Measurements from ENCODE around the gene SNAP47. TPM values are rescaled to one million over a fixed set of nuclear protein-coding genes. Genes with fewer than 3 reads are reported as not detected.

The SNAP47 gene
- polyA plus RNA-seq, 1 donor from 2014 or later, result 56.0 TPM

GRCh38 chr1:227725046-227725445 is 10.2 kb upstream of the SNAP47 start:
- H3K9me3 ChIP-seq (ENCODE audit: low read length), result no peaks in the 10 kb centered on the region
- no peak overlapping the region for H3K9ac ChIP-seq (ENCODE audit: low read length)
- H3K27ac ChIP-seq (ENCODE audit: low read length), result no peak overlapping the region
- H3K79me2 ChIP-seq (replicated peaks; ENCODE audit: insufficient read depth, low read length), result no peaks in the 10 kb centered on the region
- H3K27me3 ChIP-seq (ENCODE audit: insufficient read depth, low read depth, low read length), result no peaks in the 10 kb centered on the region
- no peaks in the 10 kb centered on the region for H3K36me3 ChIP-seq (ENCODE audit: insufficient read depth, low read length)
- no peak for TF ChIP-seq TAF1 (IDR thresholded peaks at IDR 0.05; ENCODE audit: low read depth)
- no peak for TF ChIP-seq EP300 (conservative IDR thresholded peaks at IDR 0.05; ENCODE audit: poor library complexity, severe bottlenecking)
- no peak for TF ChIP-seq MXI1 (conservative IDR thresholded peaks at IDR 0.05; ENCODE audit: poor library complexity, severe bottlenecking)
- no peak for TF ChIP-seq RAD21 (conservative IDR thresholded peaks at IDR 0.05)
- H3K4me2 ChIP-seq (ENCODE audit: low read length), result no peak overlapping the region
- no peaks in the 10 kb centered on the region for H3K9me2 ChIP-seq (ENCODE audit: insufficient read depth, low read length)
- no peak overlapping the region for H3K4me3 ChIP-seq (ENCODE audit: low read length)
- no peaks in the 10 kb centered on the region for H3F3A ChIP-seq (ENCODE audit: insufficient read depth, low read length, poor library complexity, severe bottlenecking)
- no peaks in the 10 kb centered on the region for H4K20me1 ChIP-seq (ENCODE audit: insufficient read depth)
- no peak overlapping the region for H2AFZ ChIP-seq (ENCODE audit: low read depth, low read length)

- H3K27ac ChIP-seq (ENCODE audit: low read length), result no peak overlapping the region
- TF ChIP-seq REST (IDR thresholded peaks at IDR 0.05; ENCODE audit: borderline replicate concordance) (no peak), CTCF (IDR thresholded peaks at IDR 0.05; ENCODE audit: poor library complexity, severe bottlenecking) (no peak), TAF1 (IDR thresholded peaks at IDR 0.05; ENCODE audit: low read depth) (no peak), MXI1 (conservative IDR thresholded peaks at IDR 0.05; ENCODE audit: poor library complexity, severe bottlenecking) (no peak), POLR2AphosphoS5 (IDR thresholded peaks at IDR 0.05) (no peak), RAD21 (conservative IDR thresholded peaks at IDR 0.05) (no peak), EP300 (conservative IDR thresholded peaks at IDR 0.05; ENCODE audit: poor library complexity, severe bottlenecking) (no peak), EZH2 (IDR thresholded peaks at IDR 0.05; ENCODE audit: borderline replicate concordance, insufficient read depth, low read length, poor library complexity, severe bottlenecking) (no peak), SMC3 (conservative IDR thresholded peaks at IDR 0.05; ENCODE audit: poor library complexity) (no peak)
- H3K27me3 ChIP-seq (ENCODE audit: insufficient read depth, low read depth, low read length), result no peaks in the 10 kb centered on the region
Observed at GRCh38 chr1:227726318-227726717, 8.9 kb upstream of the SNAP47 start.

More at GRCh38 chr1:227726318-227726717, 8.9 kb upstream of the SNAP47 start:
- Histone ChIP-seq H3K9me2 (ENCODE audit: insufficient read depth, low read length) (no peaks in the 10 kb centered on the region), H3K36me3 (ENCODE audit: insufficient read depth, low read length) (no peaks in the 10 kb centered on the region), H3K4me3 (ENCODE audit: low read length) (no peak overlapping the region), H4K20me1 (ENCODE audit: insufficient read depth) (no peaks in the 10 kb centered on the region), H3K9ac (ENCODE audit: low read length) (no peak overlapping the region), H2AFZ (ENCODE audit: low read depth, low read length) (no peak overlapping the region), H3K4me2 (ENCODE audit: low read length) (no peak overlapping the region), H3K79me2 (replicated peaks; ENCODE audit: insufficient read depth, low read length) (no peaks in the 10 kb centered on the region), H3F3A (ENCODE audit: insufficient read depth, low read length, poor library complexity, severe bottlenecking) (no peaks in the 10 kb centered on the region), H3K9me3 (ENCODE audit: low read length) (no peaks in the 10 kb centered on the region)
